Naive thymus-derived CD8-positive, alpha-beta T cell (primary cell): ENCODE data around the gene SPATS2L. TPM values are rescaled to one million over a fixed set of nuclear protein-coding genes. Genes with fewer than 3 reads are reported as not detected.
A peak's percentile ranks its signal among the peaks of the same experiment; 100 is the strongest.

Experiments used
- ATAC-seq, 2 donors: fragments of 150-1000 bp; cut with Tn5 transposase in 1 of 2; sonication (Bioruptor Pico), chemical (Tn5 transposase) in 1 of 2; 1 replicate in 1 of 2; 2 replicates in 1 of 2; pipeline ENCODE4 v1.10.0; 2021; ENCODE audit warnings: mild to moderate bottlenecking in 2 of 2, moderate library complexity in 2 of 2
- POLR2A ChIA-PET: fragments of 350-600 bp; sonication (Branson Sonifier 250); formaldehyde crosslinking; loops from one replicate; lab custom pipeline; 2021; ENCODE audit warnings: antibody characterized with exemption; lab: Charles Lee
- DNase-seq, 10 donors: peaks; one replicate each; pipeline versions ENCODE4 v3.0.0 to v3.0.0-alpha.2; 2020 to 2022
- H3K27ac Mint-ChIP-seq, 10 donors: one replicate each; pipeline ENCODE4 v1.8.0; 2020 to 2022; ENCODE audit warnings: mild to moderate bottlenecking in 10 of 10, mixed read lengths in 10 of 10, moderate library complexity in 4 of 10, inconsistent platforms in 1 of 10
- H3K27me3 Mint-ChIP-seq, 5 donors: one replicate each; pipeline ENCODE4 v1.8.0; 2021 to 2022; ENCODE audit warnings: mixed read lengths in 5 of 5
- H3K36me3 Mint-ChIP-seq, 3 donors: one replicate each; pipeline ENCODE4 v1.8.0; 2020 to 2022; ENCODE audit warnings: mixed read lengths in 3 of 3, mild to moderate bottlenecking in 2 of 3, inconsistent platforms in 1 of 3
- H3K4me1 Mint-ChIP-seq, 4 donors: one replicate each; pipeline ENCODE4 v1.8.0; 2021 to 2022; ENCODE audit warnings: mixed read lengths in 4 of 4
- H3K4me3 Mint-ChIP-seq, 10 donors: one replicate each; pipeline ENCODE4 v1.8.0; 2020 to 2022; ENCODE audit warnings: mild to moderate bottlenecking in 10 of 10, mixed read lengths in 10 of 10, moderate library complexity in 6 of 10, inconsistent platforms in 1 of 10
- H3K9me3 Mint-ChIP-seq, 9 donors: one replicate each; pipeline ENCODE4 v1.8.0; 2020 to 2022; ENCODE audit warnings: mixed read lengths in 9 of 9, mild to moderate bottlenecking in 3 of 9, inconsistent platforms in 1 of 9, moderate library complexity in 1 of 9
- polyA plus RNA-seq, 3 donors: library from polyadenylated mRNA; unstranded; fragments of 300-500 nt; fragmentation: Illumina TruSeq; gene quantifications; one replicate each; pipeline ENCODE4 v1.2.3, GENCODE V29; 2021
- total RNA-seq, 8 experiments: library from RNA in 2 of 8; stranded (reverse) in 2 of 8; gene quantifications; one replicate each; pipeline ENCODE4 v1.2.3 and lab custom pipeline; 2021 to 2026

Gene SPATS2L
- total and polyA plus RNA-seq, 5 experiments from 2014 or later = 0.97 to 2.6 (median 1.4) TPM

- H3K27ac Mint-ChIP-seq = peak overlapping the region in 1 of 10 donors; percentile 70
- no peaks in the 10 kb centered on the region for H3K9me3 Mint-ChIP-seq
- H3K36me3 Mint-ChIP-seq = peaks cover 16 to 43% (median 30%) of the 10 kb centered on the region in 3 donors
- H3K27me3 Mint-ChIP-seq = peaks cover 0 to 3% (median 1%) of the 10 kb centered on the region in 5 donors
- H3K4me1 Mint-ChIP-seq = no peaks in the 10 kb centered on the region
- POLR2A ChIA-PET = no interaction called here
- DNase-seq = no peak
- no peak overlapping the region for H3K4me3 Mint-ChIP-seq
- ATAC-seq = no peak
These were observed 181.7 kb downstream of the SPATS2L start for GRCh38 chr2:200488169-200488568.

GRCh38 chr2:200490001-200490400, 183.5 kb downstream of the SPATS2L start:
- Mint-ChIP-seq H3K4me3 (no peak overlapping the region), H3K27me3 (no peaks in the 10 kb centered on the region), H3K4me1 (no peaks in the 10 kb centered on the region), H3K36me3 (peaks cover 16 to 61% (median 38%) of the 10 kb centered on the region in 3 donors), H3K27ac (no peak overlapping the region), H3K9me3 (no peaks in the 10 kb centered on the region)
- no peak for ATAC-seq
- POLR2A ChIA-PET = no interaction called here
- no peak for DNase-seq

- POLR2A ChIA-PET = no interaction called here
- Mint-ChIP-seq H3K4me1 (no peaks in the 10 kb centered on the region), H3K36me3 (peaks cover 16 to 88% (median 44%) of the 10 kb centered on the region in 3 donors), H3K9me3 (no peaks in the 10 kb centered on the region), H3K27ac (no peak overlapping the region), H3K4me3 (no peak overlapping the region), H3K27me3 (no peaks in the 10 kb centered on the region)
- DNase-seq (no peak), ATAC-seq (no peak)
These were observed 186.2 kb downstream of the SPATS2L start for GRCh38 chr2:200492656-200493055.

- H3K4me3 Mint-ChIP-seq = no peak overlapping the region
- H3K27ac Mint-ChIP-seq = peak overlapping the region in 2 of 10 donors; percentile 7 to 60
- H3K9me3 Mint-ChIP-seq = no peaks in the 10 kb centered on the region
- POLR2A ChIA-PET = no interaction called here
- H3K4me1 Mint-ChIP-seq = peaks cover 0 to 1% (median 0%) of the 10 kb centered on the region in 4 donors
- ATAC-seq (no peak), DNase-seq (no peak)
- peaks cover 16 to 93% (median 48%) of the 10 kb centered on the region in 3 donors for H3K36me3 Mint-ChIP-seq
- no peaks in the 10 kb centered on the region for H3K27me3 Mint-ChIP-seq
These were observed 187.6 kb downstream of the SPATS2L start for GRCh38 chr2:200494048-200494447.

GRCh38 chr2:200496696-200497095, 190.2 kb downstream of the SPATS2L start:
- Mint-ChIP-seq H3K4me3 (no peak overlapping the region), H3K36me3 (peaks cover 8 to 75% (median 32%) of the 10 kb centered on the region in 3 donors), H3K27me3 (no peaks in the 10 kb centered on the region), H3K27ac (peak overlapping the region in 2 of 10 donors; percentile 17 to 72), H3K4me1 (peaks cover 0 to 2% (median 1%) of the 10 kb centered on the region in 4 donors), H3K9me3 (no peaks in the 10 kb centered on the region)
- ATAC-seq = no peak
- DNase-seq = no peak
- POLR2A ChIA-PET = no interaction called here

GRCh38 chr2:200498402-200499162, 192.1 kb downstream of the SPATS2L start:
- POLR2A ChIA-PET = no interaction called here
- ATAC-seq (no peak), DNase-seq (no peak)
- H3K27ac Mint-ChIP-seq = no peak overlapping the region
- H3K27me3 Mint-ChIP-seq = no peaks in the 10 kb centered on the region
- peaks cover 6 to 11% (median 9%) of the 10 kb centered on the region in 4 donors for H3K4me1 Mint-ChIP-seq
- no peak overlapping the region for H3K4me3 Mint-ChIP-seq
- H3K36me3 Mint-ChIP-seq = peaks cover 5 to 74% (median 25%) of the 10 kb centered on the region in 3 donors
- peaks cover 0 to 9% (median 0%) of the 10 kb centered on the region in 9 donors for H3K9me3 Mint-ChIP-seq

- POLR2A ChIA-PET = no interaction called here
- H3K36me3 Mint-ChIP-seq = peaks cover 5 to 55% (median 21%) of the 10 kb centered on the region in 3 donors
- peaks cover 12 to 29% (median 23%) of the 10 kb centered on the region in 4 donors for H3K4me1 Mint-ChIP-seq
- H3K9me3 Mint-ChIP-seq = peaks cover 0 to 9% (median 0%) of the 10 kb centered on the region in 9 donors
- no peaks in the 10 kb centered on the region for H3K27me3 Mint-ChIP-seq
- DNase-seq (no peak), ATAC-seq (no peak)
- no peak overlapping the region for H3K27ac Mint-ChIP-seq
- no peak overlapping the region for H3K4me3 Mint-ChIP-seq
These were observed 195.7 kb downstream of the SPATS2L start for GRCh38 chr2:200502196-200502595.

GRCh38 chr2:200506679-200507078, 200.2 kb downstream of the SPATS2L start:
- no peak overlapping the region for H3K4me3 Mint-ChIP-seq
- POLR2A ChIA-PET = no interaction called here
- H3K4me1 Mint-ChIP-seq = peaks cover 18 to 55% (median 40%) of the 10 kb centered on the region in 4 donors

GRCh38 chr2:200507179-200507578, 200.7 kb downstream of the SPATS2L start:
- no peak for DNase-seq
- Mint-ChIP-seq H3K36me3 (peaks cover 3 to 30% (median 15%) of the 10 kb centered on the region in 3 donors), H3K27ac (peak overlapping the region in 2 of 10 donors; percentile 26 to 73), H3K27me3 (no peaks in the 10 kb centered on the region), H3K9me3 (peaks cover 0 to 5% (median 0%) of the 10 kb centered on the region in 9 donors), H3K4me1 (peaks cover 18 to 55% (median 40%) of the 10 kb centered on the region in 4 donors), H3K4me3 (peak overlapping the region in 1 of 10 donors; percentile 18)
- no peak for ATAC-seq
- POLR2A ChIA-PET = no interaction called here

More at GRCh38 chr2:200506679-200507078, 200.2 kb downstream of the SPATS2L start:
- DNase-seq (no peak), ATAC-seq (no peak)
- H3K9me3 Mint-ChIP-seq = peaks cover 0 to 9% (median 0%) of the 10 kb centered on the region in 9 donors
- H3K36me3 Mint-ChIP-seq = peaks cover 5 to 33% (median 15%) of the 10 kb centered on the region in 3 donors
- H3K27ac Mint-ChIP-seq = peak overlapping the region in 3 of 10 donors; percentile 6 to 60 (median 26)
- no peaks in the 10 kb centered on the region for H3K27me3 Mint-ChIP-seq

GRCh38 chr2:200509235-200509611, 202.7 kb downstream of the SPATS2L start:
- peaks cover 12 to 47% (median 32%) of the 10 kb centered on the region in 4 donors for H3K4me1 Mint-ChIP-seq
- ATAC-seq (no peak), DNase-seq (peak in 3 of 10 donors; percentile 4 to 24 (median 15))
- peaks cover 0 to 13% (median 3%) of the 10 kb centered on the region in 3 donors for H3K36me3 Mint-ChIP-seq
- H3K27me3 Mint-ChIP-seq = no peaks in the 10 kb centered on the region
- H3K27ac Mint-ChIP-seq = peak overlapping the region; percentile 83 to 98 (median 94)
- peak overlapping the region; percentile 80 to 97 (median 94) for H3K4me3 Mint-ChIP-seq
- no peaks in the 10 kb centered on the region for H3K9me3 Mint-ChIP-seq
- POLR2A ChIA-PET = interaction anchor here (0.6 to 1.6 kb wide), 5 partner anchors 16 to 350 kb away, joined by 3 to 20 read pairs (median 3); partner anchors contain the start of gene SGO2

- Mint-ChIP-seq H3K27me3 (no peaks in the 10 kb centered on the region), H3K27ac (peak within 1 kb of the TSS; percentile 83 to 98 (median 94)), H3K36me3 (peaks cover 0 to 9% (median 2%) of the 10 kb centered on the region in 3 donors), H3K4me1 (peaks cover 14 to 45% (median 32%) of the 10 kb centered on the region in 4 donors), H3K9me3 (no peaks in the 10 kb centered on the region), H3K4me3 (peak within 1 kb of the TSS; percentile 80 to 97 (median 94))
- ATAC-seq (peak; percentile 97 to 98), DNase-seq (peak; percentile 83 to 93 (median 90))
- POLR2A ChIA-PET = interaction anchor here (1.0 to 1.6 kb wide), 4 partner anchors 16 to 134 kb away, joined by 3 to 20 read pairs (median 4); partner anchors contain the start of gene SGO2
These were observed 203.3 kb downstream of the SPATS2L start, which contains the start of gene KCTD18 for GRCh38 chr2:200509612-200510433. Gene KCTD18, minus strand, starts transcription at chr2:200510068. Its CDS starts 3,052 bp downstream, at chr2:200507016.

- ATAC-seq (peak; percentile 30 to 78), DNase-seq (peak in 2 of 10 donors; percentile 16 to 24)
- Mint-ChIP-seq H3K36me3 (peaks cover 0 to 9% (median 0%) of the 10 kb centered on the region in 3 donors), H3K4me1 (peaks cover 0 to 8% (median 5%) of the 10 kb centered on the region in 4 donors), H3K9me3 (peaks cover 0 to 14% (median 6%) of the 10 kb centered on the region in 9 donors), H3K4me3 (peak overlapping the region in 3 of 10 donors; percentile 0 to 18 (median 2)), H3K27me3 (peaks cover 0 to 5% (median 0%) of the 10 kb centered on the region in 5 donors), H3K27ac (peak overlapping the region in 4 of 10 donors; percentile 1 to 13 (median 6))
- POLR2A ChIA-PET = interaction anchor here (1.1 to 1.3 kb wide), 2 partner anchors 10 to 47 kb away, joined by 3 to 4 read pairs; no protein-coding TSS in a partner anchor
These were observed 208.7 kb downstream of the SPATS2L start for GRCh38 chr2:200515155-200515554.
